ENCODE measurements around the gene LCP2.

LCP2 gene

GRCh38 chr5:170314541-170315095 lies 17.0 kb upstream of the LCP2 start:
- no peak for DNase-seq

GRCh38 chr5:170313816-170314215 lies 16.2 kb upstream of the LCP2 start:
- no peak for DNase-seq

DNA sequence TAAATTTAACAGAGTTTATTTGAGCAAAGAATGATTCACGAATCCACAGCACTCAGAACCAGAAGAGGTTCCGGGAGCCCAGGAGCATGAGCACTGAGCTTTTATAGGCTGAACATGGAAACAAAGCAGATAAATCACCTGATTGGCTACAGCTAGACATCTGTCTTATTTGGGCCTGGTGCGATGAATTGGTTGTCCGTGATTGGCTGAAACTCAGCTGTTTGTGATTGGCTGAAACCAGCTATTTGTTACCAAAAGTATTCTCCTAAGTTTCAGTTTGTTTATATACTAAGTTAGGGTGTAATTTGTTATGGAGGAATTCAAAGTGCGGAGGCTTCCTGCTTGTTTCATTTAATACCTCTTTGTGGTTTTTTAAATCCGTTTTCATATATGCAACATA lies 15.8 kb upstream of the LCP2 start:
- no peak for DNase-seq

DNA sequence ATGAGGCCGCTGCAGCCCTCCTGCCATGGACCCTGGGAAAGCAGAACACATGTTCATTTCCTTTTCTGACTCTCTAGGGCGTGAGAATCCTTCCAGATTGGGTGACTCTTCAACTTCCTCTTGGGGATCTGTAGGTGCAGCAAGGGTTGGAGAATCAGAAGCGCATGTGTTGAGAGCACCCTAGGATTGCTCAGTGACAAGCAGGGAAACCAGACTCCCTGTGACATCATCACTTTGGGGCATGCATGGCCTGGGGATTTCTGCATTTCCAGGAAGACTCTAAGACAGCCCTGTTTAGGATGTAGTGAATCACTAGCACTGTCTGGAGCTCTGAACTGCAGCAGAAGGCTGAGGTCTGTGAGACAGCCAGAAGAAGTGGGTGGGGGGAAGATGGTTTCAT lies 15.1 kb upstream of the LCP2 start:
- no peak for DNase-seq

DNA sequence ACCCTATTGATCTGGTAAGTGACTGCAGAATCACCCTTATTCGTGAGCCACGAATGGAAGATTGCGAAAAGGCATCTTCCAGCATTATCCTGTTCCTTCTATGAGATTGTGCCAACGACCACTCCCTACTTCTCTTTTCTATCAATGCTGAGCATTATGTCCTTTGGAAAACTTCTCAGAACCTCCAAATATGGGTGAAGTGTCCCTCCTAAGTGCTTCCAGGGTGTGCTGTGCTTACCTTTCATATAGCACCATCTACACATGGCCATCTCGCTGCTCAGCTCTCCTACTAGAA lies 14.7 kb upstream of the LCP2 start:
- DNase-seq, result no peak

- no peak for DNase-seq
These were observed 14.1 kb upstream of the LCP2 start for GRCh38 chr5:170311511-170312300.

- DNase-seq, result no peak
These were observed 12.8 kb upstream of the LCP2 start for GRCh38 chr5:170310256-170310926.

- no peak for DNase-seq
These were observed 11.1 kb upstream of the LCP2 start for GRCh38 chr5:170308686-170309085.

DNA sequence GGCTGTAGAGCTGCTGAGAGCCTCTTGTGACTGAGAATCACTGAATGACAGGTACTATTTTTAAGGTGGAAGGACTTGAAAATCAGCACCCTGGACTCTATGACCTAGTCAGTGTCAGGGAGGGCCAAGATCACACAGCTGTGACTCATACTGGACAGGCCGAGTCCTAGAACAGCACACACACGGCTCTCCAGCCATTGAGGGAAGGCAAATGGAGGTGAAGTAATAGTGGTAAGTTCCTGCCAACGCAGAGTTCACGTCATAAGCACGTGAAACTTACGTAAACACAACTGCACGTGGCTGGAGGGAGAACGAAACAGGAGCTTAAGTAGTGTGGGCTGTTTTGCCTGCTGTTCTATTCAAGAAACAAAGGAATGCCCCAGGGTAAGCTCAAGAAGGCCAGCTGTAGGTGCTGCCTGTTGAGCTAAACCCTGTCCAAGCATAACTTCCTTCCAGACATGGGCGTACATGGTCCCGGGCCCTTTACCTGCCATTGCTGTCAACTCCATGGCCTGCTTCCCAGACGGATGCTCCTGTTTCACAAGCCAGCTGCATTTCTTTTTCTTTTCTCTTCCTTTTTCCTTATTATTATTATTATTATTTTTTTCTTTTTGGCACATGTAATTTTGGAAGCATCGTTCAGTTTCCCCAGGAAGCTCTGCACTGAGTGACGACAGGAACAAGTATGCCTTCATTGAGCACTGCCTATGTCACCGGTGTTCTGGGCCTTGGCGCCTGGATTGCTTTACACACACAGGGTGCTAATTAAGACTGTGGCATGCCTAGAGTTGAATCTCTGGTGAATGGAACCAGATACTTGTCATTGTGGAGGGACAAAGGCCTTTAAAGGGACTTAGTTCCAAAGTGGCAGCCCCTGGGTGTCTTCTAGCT lies 10.2 kb upstream of the LCP2 start:
- no peak for DNase-seq

- no peak for DNase-seq
These were observed 8.8 kb upstream of the LCP2 start for GRCh38 chr5:170306381-170306831.

- no peak for DNase-seq
These were observed 8.1 kb upstream of the LCP2 start for GRCh38 chr5:170305646-170306025.

- DNase-seq, result no peak
These were observed 7.6 kb upstream of the LCP2 start for GRCh38 chr5:170305016-170305645.

DNA sequence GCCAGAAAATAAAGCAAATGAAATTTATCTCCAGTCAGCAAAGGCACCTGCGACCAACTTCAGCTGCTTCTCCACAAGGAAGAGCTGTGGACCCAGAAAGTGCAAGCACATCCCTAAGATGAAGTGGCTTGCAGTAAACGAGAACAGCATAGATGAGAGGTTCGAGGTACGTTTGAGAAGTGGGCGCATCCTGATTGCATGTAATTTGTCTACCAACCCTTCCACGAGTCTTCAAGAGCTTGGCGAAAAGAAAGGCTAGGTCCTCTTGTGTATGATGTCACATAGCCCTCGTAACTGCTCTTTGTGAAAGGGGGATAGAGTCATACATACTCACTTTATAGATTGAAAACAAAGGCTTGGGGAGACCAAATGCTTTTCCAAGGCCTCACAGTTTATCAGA lies 6.0 kb upstream of the LCP2 start:
- no peak for DNase-seq

- no peak for DNase-seq
These were observed 5.3 kb upstream of the LCP2 start for GRCh38 chr5:170302653-170303501.

GRCh38 chr5:170301981-170302652 lies 4.5 kb upstream of the LCP2 start:
- DNase-seq, result no peak

GRCh38 chr5:170301149-170301548 lies 3.6 kb upstream of the LCP2 start:
- no peak for DNase-seq

DNA sequence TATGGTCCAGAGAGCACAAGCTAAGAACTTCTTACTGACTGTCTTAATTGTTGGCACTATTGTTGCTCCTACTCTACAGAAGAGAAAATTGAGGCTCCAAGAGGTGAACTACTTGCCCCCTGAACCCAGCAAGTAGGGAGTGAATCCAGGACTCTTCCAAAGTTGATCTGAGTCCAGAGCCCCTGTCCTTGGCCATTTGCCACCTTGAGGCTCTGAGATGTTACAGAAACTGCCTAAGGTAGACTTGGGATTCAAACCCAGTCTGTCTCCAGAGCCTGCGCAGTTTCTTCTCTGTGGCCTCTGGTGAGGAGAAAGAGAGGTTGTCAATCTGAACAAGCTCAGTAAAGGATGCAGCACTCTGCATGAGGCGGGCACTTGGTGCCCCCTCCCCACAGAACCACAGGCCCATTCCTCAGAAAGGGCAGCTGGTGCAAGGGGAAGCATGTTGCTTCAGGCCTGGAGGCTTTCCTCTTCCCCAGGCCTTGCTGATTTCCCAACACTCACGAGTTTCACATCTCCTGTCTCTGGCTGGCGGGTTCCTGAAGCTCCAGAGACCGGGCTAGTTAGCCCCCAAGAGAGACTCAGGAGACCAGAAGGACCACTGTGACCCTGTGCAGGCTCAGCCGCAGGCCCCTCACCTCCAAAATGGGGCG lies 2.9 kb upstream of the LCP2 start:
- no peak for DNase-seq

GRCh38 chr5:170296935-170297588 lies 515 bp downstream of the LCP2 start:
- no peak for DNase-seq

DNA sequence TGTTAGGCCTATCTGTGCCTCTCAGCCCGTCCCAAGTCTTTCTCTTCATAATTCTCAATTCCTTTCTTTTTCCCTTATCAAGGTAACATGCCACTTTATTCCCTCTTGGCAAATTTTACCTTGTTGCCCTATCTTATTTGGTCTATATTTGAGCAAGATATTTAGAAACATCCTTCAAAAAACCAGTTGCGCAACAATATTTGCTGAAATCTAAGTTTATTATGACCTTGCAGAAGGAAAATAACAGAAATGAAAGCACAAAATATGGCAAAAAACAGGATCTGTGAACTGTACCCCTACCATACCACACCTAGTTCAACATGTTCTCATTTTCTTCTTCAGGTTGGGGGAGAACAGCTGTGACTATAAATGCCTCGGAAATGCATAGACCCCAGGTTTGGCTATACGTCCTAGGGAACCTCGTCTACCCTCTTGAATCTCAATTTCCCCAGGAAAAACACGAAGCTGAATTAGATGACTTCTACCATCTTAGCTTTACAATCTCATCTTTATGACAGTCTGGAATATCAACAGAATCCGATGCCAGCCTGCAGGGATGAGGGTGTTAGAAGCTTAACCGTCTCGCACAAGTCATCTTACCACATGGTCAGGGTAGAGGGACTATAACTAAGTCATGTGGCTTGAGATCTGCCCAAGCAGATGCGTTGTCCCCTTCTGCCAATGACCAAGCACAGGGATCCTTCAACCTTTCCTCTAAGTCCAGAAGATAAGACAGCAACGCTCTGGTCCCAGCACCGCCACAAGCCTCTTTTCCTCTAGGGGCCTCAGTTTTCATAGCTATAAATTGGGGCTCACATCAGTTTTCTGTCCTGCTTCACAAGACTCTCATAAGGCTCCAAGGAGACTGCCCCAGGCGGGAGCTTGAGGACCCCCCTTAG lies 1.3 kb downstream of the LCP2 start:
- DNase-seq, result no peak
